G401 (cell line): ENCODE results near the gene C3AR1. TPM values are rescaled to one million over a fixed set of nuclear protein-coding genes. Genes with fewer than 3 reads are reported as not detected.
A peak's percentile ranks its signal among the peaks of the same experiment; 100 is the strongest.

Experiments used
- DNase-seq: peaks from one replicate; pipeline ENCODE4 v3.0.0-alpha.2; 2015; ENCODE audit warnings: low spot score
- in situ Hi-C: cut with HindIII; loops from 2 replicates; pipeline ENCODE4 v1.10.0; 2016; ENCODE audit warnings: low sequenced_read_pairs, mixed read lengths
- total RNA-seq: library from RNA; depleted of rRNA; stranded (reverse); fragments of >200 nt; shearing (Covaris generic); gene quantifications from 2 replicates; pipeline ENCODE4 v1.2.3, GENCODE V29; 2014

Gene C3AR1
- total RNA-seq, 1 experiment from 2014 or later: not detected

DNA sequence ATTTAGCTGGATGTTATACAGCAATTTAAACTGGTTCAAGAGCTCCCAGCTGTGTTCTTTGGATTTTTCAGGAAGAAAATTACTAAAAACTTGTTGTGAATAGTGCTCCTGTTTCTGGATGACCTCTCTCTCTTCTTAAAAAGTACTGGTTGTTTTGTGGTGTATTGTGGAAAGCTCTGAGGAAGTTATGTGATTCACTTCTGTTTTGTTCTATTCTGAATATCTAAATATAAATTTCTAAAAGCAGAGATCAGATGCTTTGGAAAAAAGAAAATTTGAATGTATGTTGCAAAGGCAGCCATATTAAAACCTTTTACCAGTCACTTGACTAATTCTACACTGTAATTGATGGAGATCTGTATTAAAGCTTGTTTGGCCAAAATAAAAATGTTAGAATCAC is 3.4 kb upstream of the C3AR1 start:
- DNase-seq: no peak
- in situ Hi-C loops: no loop called here

GRCh38 chr12:8064131-8064530 is 2.0 kb downstream of the C3AR1 start:
- in situ Hi-C loops: no loop called here
- DNase-seq: no peak

DNA sequence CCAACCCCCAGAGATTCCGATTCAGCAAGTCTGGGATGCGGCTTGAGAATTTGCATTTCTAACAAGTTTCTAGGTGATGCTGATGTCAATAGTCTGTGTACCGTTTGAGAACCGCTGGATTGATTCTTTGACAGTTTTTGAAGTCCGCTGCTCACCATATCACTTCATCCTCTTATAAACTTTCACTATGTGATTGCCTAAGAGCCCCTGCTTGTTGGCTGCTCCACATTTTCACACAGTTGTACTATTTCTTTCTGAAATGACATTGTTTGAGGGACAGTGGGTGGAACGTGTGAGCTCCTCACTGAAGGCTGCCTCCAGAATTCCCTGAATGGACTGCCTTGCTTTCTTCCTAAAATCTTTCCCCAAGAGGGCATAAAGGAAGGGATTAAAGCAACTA is 7.7 kb downstream of the C3AR1 start:
- in situ Hi-C loops: no loop called here
- no peak for DNase-seq

DNA sequence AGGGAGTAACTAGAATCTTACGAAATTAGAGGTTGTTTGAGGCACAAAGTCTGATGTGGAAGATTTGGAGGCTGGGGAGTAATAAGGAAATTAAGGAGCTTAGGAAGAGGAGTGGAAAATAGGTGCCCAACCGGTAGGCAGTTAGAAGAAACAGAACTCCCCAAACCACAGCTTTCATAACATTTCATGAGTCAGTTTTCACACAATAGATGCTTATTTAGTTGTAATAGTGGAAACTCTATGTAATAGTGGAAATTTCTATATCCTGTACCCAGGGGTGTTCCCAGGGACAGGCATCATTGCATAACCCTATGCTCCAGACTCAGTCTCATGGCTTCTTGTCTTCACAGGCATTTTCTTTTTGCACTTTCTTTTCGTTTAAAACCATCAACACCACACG is 8.3 kb downstream of the C3AR1 start:
- in situ Hi-C loops: no loop called here
- no peak for DNase-seq

- in situ Hi-C loops: no loop called here
- DNase-seq: no peak
Observed at GRCh38 chr12:8057306-8057705, 8.9 kb downstream of the C3AR1 start.

GRCh38 chr12:8054816-8055215 is 11.3 kb downstream of the C3AR1 start:
- no peak for DNase-seq
- in situ Hi-C loops: no loop called here

- peak; percentile 24 for DNase-seq
- in situ Hi-C loops: no loop called here
Observed at GRCh38 chr12:8052679-8053078, 13.5 kb downstream of the C3AR1 start.

DNA sequence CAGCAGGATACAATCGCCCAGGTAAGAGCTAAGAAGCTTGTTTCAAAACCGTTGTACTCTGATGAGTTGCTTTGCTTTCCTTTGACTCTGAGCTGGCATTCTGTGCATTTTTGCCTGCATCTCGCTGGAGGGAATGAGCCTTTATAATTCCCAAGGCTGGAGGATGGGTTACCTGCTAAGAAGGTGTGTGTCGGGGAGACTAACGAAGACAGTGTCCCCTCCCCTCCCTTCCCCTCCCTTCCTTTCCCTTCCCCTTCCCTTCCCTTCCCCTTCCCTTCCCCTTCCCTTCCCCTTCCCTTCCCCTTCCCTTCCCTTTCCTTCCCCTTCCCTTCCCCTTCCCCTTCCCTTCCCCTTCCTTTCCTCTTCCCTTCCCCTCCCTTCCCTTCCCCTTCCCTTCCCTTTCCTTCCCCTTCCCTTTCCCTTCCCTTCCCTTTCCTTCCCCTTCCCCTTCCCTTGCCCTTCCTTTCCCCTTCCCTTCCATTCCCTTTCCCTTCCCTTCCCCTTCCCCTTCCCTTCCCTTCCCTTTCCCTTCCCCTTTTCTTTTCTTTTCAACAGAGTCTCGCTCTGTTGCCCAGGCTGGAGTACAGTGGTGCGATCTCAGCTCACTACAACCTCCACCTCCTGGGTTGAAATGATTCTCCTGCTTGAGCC is 15.4 kb downstream of the C3AR1 start:
- no peak for DNase-seq

GRCh38 chr12:8048906-8049305 is 17.3 kb downstream of the C3AR1 start:
- in situ Hi-C loops: no loop called here
- no peak for DNase-seq

More for the DNA sequence above, 15.4 kb downstream of the C3AR1 start:
- in situ Hi-C loops: no loop called here

DNA sequence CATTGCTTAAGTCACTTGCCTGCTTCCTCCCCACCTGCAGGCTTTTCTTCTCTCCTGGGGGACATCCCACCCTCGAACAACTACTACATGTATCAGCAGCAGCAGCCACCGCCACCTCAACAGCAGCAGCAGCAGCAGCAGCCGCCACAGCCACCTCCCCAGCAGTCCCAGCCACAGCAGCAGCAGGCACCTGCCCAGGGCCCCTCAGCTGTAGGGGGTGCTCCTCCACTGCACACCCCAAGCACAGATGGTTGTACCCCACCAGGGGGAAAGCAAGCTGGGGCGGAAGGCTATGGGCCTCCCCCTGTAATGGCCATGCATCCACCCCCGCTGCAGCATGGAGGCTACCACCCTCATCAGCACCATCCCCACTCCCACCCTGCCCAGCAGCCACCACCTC is 18.3 kb downstream of the C3AR1 start:
- in situ Hi-C loops: no loop called here
- DNase-seq: no peak

- peak; percentile 85 for DNase-seq
- in situ Hi-C loops: no loop called here
Observed at GRCh38 chr12:8045952-8046944, 19.9 kb downstream of the C3AR1 start.

GRCh38 chr12:8040791-8041190 is 25.4 kb downstream of the C3AR1 start:
- no peak for DNase-seq
- in situ Hi-C loops: no loop called here

DNA sequence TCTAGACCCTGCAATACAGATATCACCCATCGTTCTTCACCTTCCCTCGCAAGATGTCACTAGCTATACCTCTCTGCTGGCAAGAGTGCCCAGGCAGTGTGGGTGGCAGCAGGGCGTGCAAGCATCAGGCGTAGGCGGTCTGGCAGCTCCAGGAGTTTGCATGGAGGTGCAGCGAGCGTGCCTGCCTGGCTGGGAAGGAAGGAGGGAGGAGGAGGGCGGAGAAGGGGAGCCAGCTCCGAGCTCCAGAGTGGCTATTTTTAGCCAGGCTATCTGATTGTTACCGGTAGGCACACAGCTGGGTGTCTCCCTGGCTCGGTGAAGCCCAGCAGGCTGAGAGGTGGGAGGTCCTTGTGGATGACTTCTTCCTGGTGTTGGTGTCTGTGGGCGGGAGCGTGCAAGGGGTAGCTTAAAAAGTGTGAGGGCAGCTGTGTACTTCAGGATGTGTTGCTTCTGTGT is 27.5 kb downstream of the C3AR1 start:
- in situ Hi-C loops: no loop called here
- DNase-seq: peak; percentile 88

- in situ Hi-C loops: no loop called here
- DNase-seq: no peak
Observed at GRCh38 chr12:8037947-8038346, 28.2 kb downstream of the C3AR1 start.

GRCh38 chr12:8037046-8037663 is 29.0 kb downstream of the C3AR1 start:
- in situ Hi-C loops: no loop called here
- DNase-seq: no peak

- peak; percentile 27 for DNase-seq
Observed at GRCh38 chr12:8036346-8036745, 29.8 kb downstream of the C3AR1 start.

GRCh38 chr12:8035440-8036010 is 30.6 kb downstream of the C3AR1 start:
- DNase-seq: peak; percentile 18
- in situ Hi-C loops: no loop called here

More at GRCh38 chr12:8036346-8036745, 29.8 kb downstream of the C3AR1 start:
- in situ Hi-C loops: no loop called here

GRCh38 chr12:8034802-8035201 is 31.4 kb downstream of the C3AR1 start:
- no peak for DNase-seq
- in situ Hi-C loops: no loop called here

- in situ Hi-C loops: no loop called here
- peak; percentile 73 for DNase-seq
Observed at GRCh38 chr12:8033153-8034044, 32.8 kb downstream of the C3AR1 start.
